Measurements from ENCODE around the gene SEPTIN3.

The SEPTIN3 gene

GRCh38 chr22:42016111-42016510 is 46.9 kb downstream of the SEPTIN3 start:
- no peak for DNase-seq (ENCODE audit: low spot score)

GRCh38 chr22:42018224-42018623 is 49.0 kb downstream of the SEPTIN3 start:
- DNase-seq (ENCODE audit: low spot score), result no peak
